GM21367 (cell line): Measurements from ENCODE around the gene JAKMIP2.
"Not testable (repeated sequence)": the region's sequence is repeated elsewhere in the genome, so short reads cannot be mapped to it uniquely, and the experiment has no call there.

Source experiments
- ATAC-seq: cut with Tn5 transposase; IDR thresholded peaks from one replicate; pipeline ENCODE4 v1.9.1; 2021; ENCODE audit not compliant: unreplicated experiment

The JAKMIP2 gene

GRCh38 chr5:147666419-147666818 is 116.1 kb downstream of the JAKMIP2 start:
- no peak for ATAC-seq

- ATAC-seq = no peak
These were observed 121.0 kb downstream of the JAKMIP2 start for GRCh38 chr5:147661541-147661940.

- no peak for ATAC-seq
These were observed 123.2 kb downstream of the JAKMIP2 start for GRCh38 chr5:147659166-147659929.

- no peak for ATAC-seq
These were observed 124.1 kb downstream of the JAKMIP2 start for GRCh38 chr5:147658293-147658932.

- ATAC-seq = no peak
These were observed 133.9 kb downstream of the JAKMIP2 start for GRCh38 chr5:147648597-147648996.

GRCh38 chr5:147645197-147645596 is 137.3 kb downstream of the JAKMIP2 start:
- ATAC-seq = no peak

GRCh38 chr5:147644460-147644859 is 138.1 kb downstream of the JAKMIP2 start:
- no peak for ATAC-seq

- no peak for ATAC-seq
These were observed 139.4 kb downstream of the JAKMIP2 start for GRCh38 chr5:147643142-147643541.

- ATAC-seq = no peak
These were observed 139.9 kb downstream of the JAKMIP2 start for GRCh38 chr5:147642666-147643065.

GRCh38 chr5:147639321-147639720 is 143.2 kb downstream of the JAKMIP2 start:
- no peak for ATAC-seq

- no peak for ATAC-seq
These were observed 145.9 kb downstream of the JAKMIP2 start for GRCh38 chr5:147636729-147636984.

GRCh38 chr5:147635882-147636728 is 146.4 kb downstream of the JAKMIP2 start:
- no peak for ATAC-seq

GRCh38 chr5:147635439-147635838 is 147.1 kb downstream of the JAKMIP2 start:
- ATAC-seq = not testable (repeated sequence)

GRCh38 chr5:147633173-147633572 is 149.4 kb downstream of the JAKMIP2 start:
- ATAC-seq = no peak

- ATAC-seq = no peak
These were observed 151.0 kb downstream of the JAKMIP2 start for GRCh38 chr5:147631428-147632003.

GRCh38 chr5:147629196-147629595 is 153.3 kb downstream of the JAKMIP2 start:
- ATAC-seq = no peak

GRCh38 chr5:147628058-147628895 is 154.3 kb downstream of the JAKMIP2 start:
- ATAC-seq = peak; percentile 95

- ATAC-seq = no peak
These were observed 156.1 kb downstream of the JAKMIP2 start for GRCh38 chr5:147626464-147626863.

GRCh38 chr5:147621016-147621415 is 161.5 kb downstream of the JAKMIP2 start:
- no peak for ATAC-seq

GRCh38 chr5:147619281-147619878 is 163.1 kb downstream of the JAKMIP2 start:
- ATAC-seq = no peak
